Natural killer cell (primary cell): ENCODE data around the gene ADGRL2. TPM values are rescaled to one million over a fixed set of nuclear protein-coding genes. Genes with fewer than 3 reads are reported as not detected.
"Not testable (repeated sequence)": the region's sequence is repeated elsewhere in the genome, so short reads cannot be mapped to it uniquely, and the experiment has no call there.

ENCODE experiments used
- ATAC-seq, 3 donors: fragments of 150-1000 bp in 2 of 3; fragments of 200-7000 bp in 1 of 3; cut with Tn5 transposase; 1 replicate in 1 of 3; 2 replicates in 2 of 3; pipeline ENCODE4 v1.10.0; 2021; ENCODE audit warnings: mild to moderate bottlenecking in 2 of 3, moderate library complexity in 2 of 3
- DNase-seq, 2 donors: peaks; one replicate each; pipeline versions ENCODE4 v3.0.0 to v3.0.0-alpha.2; 2013 to 2021; ENCODE audit warnings: mixed read lengths in 1 of 2
- H3K27ac ChIP-seq: one replicate; pipeline ENCODE4 v1.5.1; 2013; ENCODE audit warnings: mild to moderate bottlenecking, low read length
- H3K27me3 ChIP-seq: one replicate; pipeline ENCODE4 v1.6.1; 2013; ENCODE audit warnings: low read length; ENCODE audit not compliant: control insufficient read depth, insufficient read depth
- H3K36me3 ChIP-seq: one replicate; pipeline ENCODE4 v1.6.1; 2013; ENCODE audit warnings: low read length; ENCODE audit not compliant: control insufficient read depth, insufficient read depth
- H3K4me1 ChIP-seq: one replicate; pipeline ENCODE4 v1.6.1; 2013; ENCODE audit warnings: low read length; ENCODE audit not compliant: control insufficient read depth, insufficient read depth
- H3K4me3 ChIP-seq: one replicate; pipeline ENCODE4 v1.5.1; 2013; ENCODE audit warnings: low read length
- H3K9me3 ChIP-seq: one replicate; pipeline ENCODE4 v1.6.1; 2013; ENCODE audit warnings: low read length; ENCODE audit not compliant: control insufficient read depth, insufficient read depth
- H3K27ac Mint-ChIP-seq, 2 donors: one replicate each; pipeline ENCODE4 v1.8.0; 2022; ENCODE audit warnings: mild to moderate bottlenecking in 2 of 2, mixed read lengths in 2 of 2, moderate library complexity in 1 of 2
- H3K27me3 Mint-ChIP-seq, 2 donors: one replicate each; pipeline ENCODE4 v1.8.0; 2022; ENCODE audit warnings: low read depth in 2 of 2, mixed read lengths in 2 of 2
- H3K36me3 Mint-ChIP-seq: one replicate; pipeline ENCODE4 v1.8.0; 2022; ENCODE audit warnings: mixed read lengths
- H3K4me1 Mint-ChIP-seq, 2 donors: one replicate each; pipeline ENCODE4 v1.8.0; 2022; ENCODE audit warnings: mixed read lengths in 2 of 2
- H3K4me3 Mint-ChIP-seq: one replicate; pipeline ENCODE4 v1.8.0; 2022; ENCODE audit warnings: mild to moderate bottlenecking, moderate library complexity, mixed read lengths
- H3K9me3 Mint-ChIP-seq, 2 donors: one replicate each; pipeline ENCODE4 v1.8.0; 2022; ENCODE audit warnings: mixed read lengths in 2 of 2
- WGBS: methylation state at CpG from one replicate; pipeline ENCODE4 v1.1.7; 2013; ENCODE audit warnings: missing lambda C conversion rate; ENCODE audit not compliant: insufficient coverage; 5-methylcytosine and 5-hydroxymethylcytosine counted together
- intact Hi-C: fragments of 100-400 bp; cut with micrococcal nuclease; formaldehyde crosslinking; loops from one replicate; pipeline ENCODE4 v1.14.2; 2022
- total RNA-seq, 4 donors: library from RNA; stranded (reverse); fragments of 120-200 nt in 1 of 4; gene quantifications; one replicate each; pipeline versions ENCODE4 v1.2.3 to v1.2.4, GENCODE V29; 2013 to 2022
- TF ChIP-seq, protein P1 (sequence below): fragments of 200-600 bp; IDR thresholded peaks from one replicate; pipeline ENCODE4 v1.8.0; 2022; ENCODE audit warnings: antibody characterized with exemption

Gene ADGRL2
- total RNA-seq, 3 donors from 2014 or later (not counting 1 experiment from before 2014, with no cell fraction given): not detected

DNA sequence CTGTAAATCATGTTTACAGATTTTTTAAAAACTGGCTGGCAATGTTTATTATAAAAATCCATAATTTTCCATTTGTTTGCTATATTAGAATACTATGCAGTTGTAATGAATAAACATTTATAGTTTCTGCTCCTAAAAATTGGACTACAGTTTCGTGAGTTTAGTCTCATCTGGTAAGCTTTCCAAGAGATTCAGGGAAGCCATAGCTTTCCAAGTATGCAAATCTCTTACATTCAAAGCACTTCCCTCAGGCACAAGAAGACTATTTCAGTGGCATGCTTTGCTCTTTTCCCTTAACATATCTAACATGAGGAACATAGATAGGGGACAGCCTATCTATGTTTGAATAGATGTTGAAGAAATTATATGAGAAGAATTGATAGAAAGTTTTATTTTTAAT is 77.2 kb downstream of the ADGRL2 start:
- H3K27ac ChIP-seq: no peak overlapping the region
- H3K4me3 Mint-ChIP-seq: no peak overlapping the region
- no peaks in the 10 kb centered on the region for H3K27me3 ChIP-seq
- no peaks in the 10 kb centered on the region for H3K4me1 Mint-ChIP-seq
- no peaks in the 10 kb centered on the region for H3K9me3 ChIP-seq
- no peak for ATAC-seq
- peaks cover 5% of the 10 kb centered on the region for H3K36me3 Mint-ChIP-seq
- intact Hi-C loops: no loop called here
- H3K27ac Mint-ChIP-seq: no peak overlapping the region
- H3K4me3 ChIP-seq: no peak overlapping the region
- H3K9me3 Mint-ChIP-seq: peaks cover 7 to 15% of the 10 kb centered on the region in 2 donors
- 90% methylated on average over 1 of the region's 1 CpG for WGBS
- TF ChIP-seq, protein P1, sequence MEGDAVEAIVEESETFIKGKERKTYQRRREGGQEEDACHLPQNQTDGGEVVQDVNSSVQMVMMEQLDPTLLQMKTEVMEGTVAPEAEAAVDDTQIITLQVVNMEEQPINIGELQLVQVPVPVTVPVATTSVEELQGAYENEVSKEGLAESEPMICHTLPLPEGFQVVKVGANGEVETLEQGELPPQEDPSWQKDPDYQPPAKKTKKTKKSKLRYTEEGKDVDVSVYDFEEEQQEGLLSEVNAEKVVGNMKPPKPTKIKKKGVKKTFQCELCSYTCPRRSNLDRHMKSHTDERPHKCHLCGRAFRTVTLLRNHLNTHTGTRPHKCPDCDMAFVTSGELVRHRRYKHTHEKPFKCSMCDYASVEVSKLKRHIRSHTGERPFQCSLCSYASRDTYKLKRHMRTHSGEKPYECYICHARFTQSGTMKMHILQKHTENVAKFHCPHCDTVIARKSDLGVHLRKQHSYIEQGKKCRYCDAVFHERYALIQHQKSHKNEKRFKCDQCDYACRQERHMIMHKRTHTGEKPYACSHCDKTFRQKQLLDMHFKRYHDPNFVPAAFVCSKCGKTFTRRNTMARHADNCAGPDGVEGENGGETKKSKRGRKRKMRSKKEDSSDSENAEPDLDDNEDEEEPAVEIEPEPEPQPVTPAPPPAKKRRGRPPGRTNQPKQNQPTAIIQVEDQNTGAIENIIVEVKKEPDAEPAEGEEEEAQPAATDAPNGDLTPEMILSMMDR: no peak
- H3K36me3 ChIP-seq: no peaks in the 10 kb centered on the region
- no peaks in the 10 kb centered on the region for H3K27me3 Mint-ChIP-seq
- no peak for DNase-seq
- no peaks in the 10 kb centered on the region for H3K4me1 ChIP-seq

- no peak for ATAC-seq
- WGBS: no CpG with 5 or more reads among the region's 1 CpG
- Histone ChIP-seq H3K4me1 (no peaks in the 10 kb centered on the region), H3K4me3 (no peak overlapping the region), H3K27ac (no peak overlapping the region), H3K9me3 (no peaks in the 10 kb centered on the region), H3K36me3 (no peaks in the 10 kb centered on the region), H3K27me3 (no peaks in the 10 kb centered on the region)
- DNase-seq: no peak
- intact Hi-C loops: no loop called here
- TF ChIP-seq, protein P1: no peak
- Mint-ChIP-seq H3K27ac (no peak overlapping the region), H3K27me3 (no peaks in the 10 kb centered on the region), H3K4me3 (no peak overlapping the region), H3K36me3 (peaks cover 5% of the 10 kb centered on the region), H3K9me3 (peaks cover 7 to 16% of the 10 kb centered on the region in 2 donors), H3K4me1 (no peaks in the 10 kb centered on the region)
Measured at GRCh38 chr1:81878538-81878937, 77.8 kb downstream of the ADGRL2 start.

DNA sequence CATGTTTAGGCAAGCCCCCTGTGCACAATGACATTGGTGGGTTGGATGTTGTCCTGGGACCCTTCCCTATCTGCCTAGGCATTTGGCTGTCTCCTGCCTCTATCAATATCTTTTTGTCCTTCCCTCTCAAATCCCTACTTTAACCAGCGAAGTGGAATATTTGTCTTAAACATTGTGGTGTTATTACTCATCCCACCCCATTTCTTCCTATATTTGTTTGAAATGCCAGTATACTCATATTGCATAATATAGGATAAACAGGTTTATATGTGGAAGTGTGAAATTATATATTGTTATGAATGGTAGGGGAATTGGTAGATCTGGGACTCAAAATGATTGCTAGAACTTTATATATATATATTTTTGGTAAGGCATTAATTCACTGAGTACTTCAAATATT is 80.0 kb downstream of the ADGRL2 start:
- intact Hi-C loops: no loop called here
- H3K9me3 Mint-ChIP-seq: peaks cover 10 to 16% of the 10 kb centered on the region in 2 donors
- no peaks in the 10 kb centered on the region for H3K27me3 Mint-ChIP-seq
- no peak for DNase-seq
- Histone ChIP-seq H3K27me3 (no peaks in the 10 kb centered on the region), H3K9me3 (peaks cover 4% of the 10 kb centered on the region), H3K4me3 (no peak overlapping the region), H3K36me3 (no peaks in the 10 kb centered on the region), H3K4me1 (no peaks in the 10 kb centered on the region), H3K27ac (no peak overlapping the region)
- no peak overlapping the region for H3K4me3 Mint-ChIP-seq
- no peaks in the 10 kb centered on the region for H3K4me1 Mint-ChIP-seq
- no peak overlapping the region for H3K27ac Mint-ChIP-seq
- WGBS: no CpG with 5 or more reads among the region's 1 CpG
- ATAC-seq: no peak
- peaks cover 5% of the 10 kb centered on the region for H3K36me3 Mint-ChIP-seq
- TF ChIP-seq, protein P1: no peak

GRCh38 chr1:81885291-81885690 is 84.6 kb downstream of the ADGRL2 start:
- no peak for DNase-seq
- Histone ChIP-seq H3K4me3 (no peak overlapping the region), H3K36me3 (no peaks in the 10 kb centered on the region), H3K27ac (no peak overlapping the region), H3K27me3 (no peaks in the 10 kb centered on the region), H3K9me3 (peaks cover 4% of the 10 kb centered on the region), H3K4me1 (no peaks in the 10 kb centered on the region)
- Mint-ChIP-seq H3K4me1 (no peaks in the 10 kb centered on the region), H3K27me3 (no peaks in the 10 kb centered on the region), H3K9me3 (peaks cover 17 to 24% of the 10 kb centered on the region in 2 donors), H3K27ac (no peak overlapping the region), H3K36me3 (peaks cover 5% of the 10 kb centered on the region), H3K4me3 (no peak overlapping the region)
- ATAC-seq: no peak
- 90% methylated on average over 4 of the region's 4 CpGs for WGBS
- TF ChIP-seq, protein P1: no peak
- intact Hi-C loops: no loop called here

GRCh38 chr1:81886292-81886691 is 85.6 kb downstream of the ADGRL2 start:
- intact Hi-C loops, H3K27me3 Mint-ChIP-seq, H3K9me3 ChIP-seq, H3K36me3 Mint-ChIP-seq, H3K4me1 Mint-ChIP-seq, H3K27me3 ChIP-seq, H3K4me1 ChIP-seq, H3K4me3 ChIP-seq, H3K36me3 ChIP-seq, DNase-seq, H3K27ac Mint-ChIP-seq, H3K27ac ChIP-seq, ATAC-seq, H3K4me3 Mint-ChIP-seq: not testable (repeated sequence)
- 88% methylated on average over 5 of the region's 6 CpGs for WGBS
- H3K9me3 Mint-ChIP-seq: peaks cover 16 to 21% of the 10 kb centered on the region in 2 donors
